ENCODE data around the gene DUSP19. TPM values are rescaled to one million over a fixed set of nuclear protein-coding genes. Genes with fewer than 3 reads are reported as not detected.

Gene DUSP19
- total and polyA plus RNA-seq, 2 of the 8 experiments (the other 6 are each of a cell fraction or from before 2014, with no cell fraction given), result 0.73 to 2.3 TPM

GRCh38 chr2:183034806-183035205 is 43.7 kb upstream of the DUSP19 start:
- 96% methylated on average over 1 of the region's 1 CpG; no CpG with 5 or more reads in 1 of the 2 experiments for WGBS, 2 experiments (ENCODE audit: extremely low coverage in 1 of 2, insufficient coverage in 1 of 2, insufficient read length in 1 of 2, insufficient replicate concordance in 2 of 2, low coverage in 1 of 2, low lambda C conversion rate in 2 of 2, missing lambda C conversion rate in 1 of 2)
- H3K4me3 ChIP-seq (ENCODE audit: extremely low read depth in 1 of 4, insufficient read depth in 2 of 4, low read depth in 3 of 4, low read length in 4 of 4), result peak overlapping the region in 1 of 4 experiments; percentile 96; a peak in 2 of 8 replicates
- TF ChIP-seq KDM1A (IDR thresholded peaks at IDR 0.05; ENCODE audit: borderline replicate concordance, low read length) (no peak), TAF7 (optimal IDR thresholded peaks at IDR 0.05; ENCODE audit: borderline replicate concordance, low read depth, low read length) (no peak), RFX5 (IDR thresholded peaks at IDR 0.05; ENCODE audit: borderline replicate concordance, low read depth, low read length) (no peak), POU5F1 (IDR thresholded peaks at IDR 0.05; ENCODE audit: low read depth, low read length) (no peak), CTCF (IDR thresholded peaks at IDR 0.05; ENCODE audit: control extremely low read depth in 1 of 3, insufficient read depth in 1 of 3, low read depth in 1 of 3, low read length in 3 of 3) (no peak), SP1 (IDR thresholded peaks at IDR 0.05; ENCODE audit: low read depth, low read length) (no peak), KDM5A (IDR thresholded peaks at IDR 0.05; ENCODE audit: low read length) (no peak), TEAD4 (IDR thresholded peaks at IDR 0.05; ENCODE audit: low read depth, low read length) (no peak), PHF8 (conservative IDR thresholded peaks at IDR 0.05; ENCODE audit: low read depth, low read length) (no peak), POLR2AphosphoS5 (IDR thresholded peaks at IDR 0.05; ENCODE audit: low read depth, low read length) (no peak), NRF1 (IDR thresholded peaks at IDR 0.05; ENCODE audit: low read depth, low read length) (no peak), MAFK (IDR thresholded peaks at IDR 0.05; ENCODE audit: low read depth, low read length) (no peak)

More at GRCh38 chr2:183034806-183035205, 43.7 kb upstream of the DUSP19 start:
- no peak overlapping the region for H4K91ac ChIP-seq (replicated peaks; ENCODE audit: insufficient read length, low read length)
- no peak overlapping the region for H3K27ac ChIP-seq (ENCODE audit: low read depth, low read length)
- ChIA-PET CTCF (ENCODE audit: partially characterized antibody) (interaction anchor here (0.6 kb wide), 1 partner anchor 187 kb away, joined by 4 read pairs; no protein-coding TSS in a partner anchor), POLR2A (ENCODE audit: partially characterized antibody) (no interaction called here)
- H4K20me1 ChIP-seq (replicated peaks in 1 of 2; ENCODE audit: control insufficient read depth in 1 of 2, insufficient read depth in 2 of 2, low read length in 2 of 2), result peaks cover 5 to 12% of the 10 kb centered on the region in 2 experiments
- FAIRE-seq, result peak; percentile 13
- H3K9ac ChIP-seq (replicated peaks in 1 of 4; ENCODE audit: extremely low read depth in 1 of 4, low read depth in 3 of 4, low read length in 3 of 4), result no peak overlapping the region
- no peaks in the 10 kb centered on the region for H3K27me3 ChIP-seq (replicated peaks in 1 of 4; ENCODE audit: control insufficient read depth in 3 of 4, extremely low read depth in 1 of 4, insufficient read depth in 3 of 4, low read length in 3 of 4)
- peaks cover 6% of the 10 kb centered on the region; the same call in 1 of the 2 replicates for H3K23me2 ChIP-seq (ENCODE audit: low read depth, low read length)
- no peak overlapping the region for H3K14ac ChIP-seq (ENCODE audit: insufficient read length)
- H2BK12ac ChIP-seq (ENCODE audit: low read depth, low read length), result no peak overlapping the region
- no peak overlapping the region for H3K23ac ChIP-seq (ENCODE audit: insufficient read length)
- no peak overlapping the region for H2BK120ac ChIP-seq (replicated peaks; ENCODE audit: low read depth, low read length)
- H2BK5ac ChIP-seq (ENCODE audit: low read depth, low read length), result no peak overlapping the region
- H3K79me2 ChIP-seq (ENCODE audit: control insufficient read depth in 1 of 2, insufficient read depth in 2 of 2, low read length in 2 of 2), result peaks cover 34 to 78% of the 10 kb centered on the region in 2 experiments
- no peaks in the 10 kb centered on the region for H3K36me3 ChIP-seq (ENCODE audit: control insufficient read depth in 2 of 4, insufficient read depth in 4 of 4, low read length in 3 of 4)
- no peaks in the 10 kb centered on the region for H3K79me1 ChIP-seq (ENCODE audit: low read depth, low read length)
- DNase-seq (ENCODE audit: low read depth in 1 of 2, low spot score in 2 of 2), result no peak
- H2AK5ac ChIP-seq (ENCODE audit: low read depth, low read length), result no peak overlapping the region
- no peak overlapping the region for H4K5ac ChIP-seq (ENCODE audit: insufficient read length, low read depth, low read length)
- no peaks in the 10 kb centered on the region for H3K9me3 ChIP-seq (ENCODE audit: insufficient read depth in 2 of 2, low read depth in 1 of 2, low read length in 1 of 2)
- H2AFZ ChIP-seq (ENCODE audit: low read length), result no peak overlapping the region
- no peak overlapping the region for H2BK20ac ChIP-seq (ENCODE audit: low read length)
- no peak overlapping the region for H3K56ac ChIP-seq (replicated peaks; ENCODE audit: insufficient read length, low read depth, low read length)
- no peak overlapping the region for H3K4ac ChIP-seq (replicated peaks; ENCODE audit: insufficient read length, low read depth, low read length)
- H2BK15ac ChIP-seq (ENCODE audit: low read length), result no peak overlapping the region
- H3K18ac ChIP-seq (ENCODE audit: extremely low read depth, low read length), result no peak overlapping the region
- H3K4me1 ChIP-seq (replicated peaks in 1 of 4; ENCODE audit: control insufficient read depth in 3 of 4, insufficient read depth in 4 of 4, low read length in 3 of 4), result peaks cover 0 to 3% (median 1%) of the 10 kb centered on the region in 4 experiments; a peak in 3 of 7 replicates
- peak overlapping the region; percentile 23 to 74 for H3K4me2 ChIP-seq (ENCODE audit: insufficient read depth in 1 of 2, low read depth in 2 of 2, low read length in 2 of 2)
- no peak overlapping the region for H4K8ac ChIP-seq (ENCODE audit: extremely low read depth, insufficient read depth, low read length)
